BJ (cell line): Measurements from ENCODE around the gene RBMS3. TPM values are rescaled to one million over a fixed set of nuclear protein-coding genes. Genes with fewer than 3 reads are reported as not detected.
"Not testable (repeated sequence)": the region's sequence is repeated elsewhere in the genome, so short reads cannot be mapped to it uniquely, and the experiment has no call there.

Experiments used
- CTCF ChIA-PET: fragments of 350-600 bp; formaldehyde crosslinking; extraction: SDS; loops from one replicate; lab custom pipeline; 2021; ENCODE audit warnings: antibody characterized with exemption, inconsistent platforms; lab: Yijun Ruan, JAX
- POLR2A ChIA-PET: fragments of 300-600 bp; sonication (Branson Sonifier 250); formaldehyde crosslinking; extraction: SDS; loops from one replicate; lab custom pipeline; 2021; ENCODE audit warnings: antibody characterized with exemption; lab: Charles Lee
- DNase-seq: peaks from one replicate; pipeline ENCODE4 v3.0.0-alpha.2; 2011; ENCODE audit warnings: low read depth
- H3K27me3 ChIP-seq: 2 replicates; pipeline ENCODE4 v1.6.0; 2011; ENCODE audit warnings: low read length; ENCODE audit not compliant: control insufficient read depth, insufficient read depth
- H3K36me3 ChIP-seq: 2 replicates; pipeline ENCODE4 v1.5.1; 2011; ENCODE audit warnings: low read length; ENCODE audit not compliant: control insufficient read depth, insufficient read depth
- H3K4me3 ChIP-seq: 2 replicates; pipeline ENCODE4 v1.5.1; 2011; ENCODE audit warnings: low read depth, mild to moderate bottlenecking, control low read depth, low read length
- CTCF ChIP-seq: IDR thresholded peaks from 2 replicates; pipeline ENCODE4 v1.5.1; 2011; ENCODE audit warnings: low read depth, mild to moderate bottlenecking, control low read depth, inconsistent platforms, low read length, moderate library complexity; ENCODE audit not compliant: insufficient read depth
- polyA plus RNA-seq: library from polyadenylated mRNA; depleted of rRNA; stranded (reverse); fragments of >200 nt; gene quantifications from 2 replicates; pipeline ENCODE4 v1.2.3, GENCODE V29; 2011

RBMS3 gene
- polyA plus RNA-seq, 1 experiment: 14.5 TPM

- CTCF ChIA-PET: no interaction called here
- TF ChIP-seq CTCF: no peak
- Histone ChIP-seq H3K36me3 (no peaks in the 10 kb centered on the region), H3K4me3 (no peak overlapping the region), H3K27me3 (no peaks in the 10 kb centered on the region)
- POLR2A ChIA-PET: no interaction called here
- DNase-seq: no peak
Observed at GRCh38 chr3:29789686-29790085, 508.8 kb downstream of the RBMS3 start.

- no peak for TF ChIP-seq CTCF
- Histone ChIP-seq H3K36me3 (no peaks in the 10 kb centered on the region), H3K27me3 (no peaks in the 10 kb centered on the region), H3K4me3 (no peak overlapping the region)
- no peak for DNase-seq
- ChIA-PET CTCF (no interaction called here), POLR2A (no interaction called here)
Observed at GRCh38 chr3:29796808-29797207, 515.9 kb downstream of the RBMS3 start.

- TF ChIP-seq CTCF: no peak
- Histone ChIP-seq H3K27me3 (no peaks in the 10 kb centered on the region), H3K4me3 (no peak overlapping the region), H3K36me3 (no peaks in the 10 kb centered on the region)
- no peak for DNase-seq
- ChIA-PET POLR2A (no interaction called here), CTCF (interaction anchor here (0.6 kb wide), 1 partner anchor 40 kb away, joined by 3 read pairs; no protein-coding TSS in a partner anchor)
Observed at GRCh38 chr3:29802057-29802456, 521.2 kb downstream of the RBMS3 start.

GRCh38 chr3:29804044-29804443 is 523.2 kb downstream of the RBMS3 start:
- ChIA-PET POLR2A (no interaction called here), CTCF (no interaction called here)
- H3K4me3 ChIP-seq: no peak overlapping the region
- no peaks in the 10 kb centered on the region for H3K27me3 ChIP-seq
- no peak for TF ChIP-seq CTCF
- DNase-seq: no peak
- H3K36me3 ChIP-seq: no peaks in the 10 kb centered on the region

GRCh38 chr3:29805757-29806156 is 524.9 kb downstream of the RBMS3 start:
- Histone ChIP-seq H3K36me3 (no peaks in the 10 kb centered on the region), H3K27me3 (no peaks in the 10 kb centered on the region), H3K4me3 (no peak overlapping the region)
- no peak for DNase-seq
- ChIA-PET CTCF (interaction anchor here (1.1 kb wide), 1 partner anchor 22 kb away, joined by 3 read pairs; no protein-coding TSS in a partner anchor), POLR2A (no interaction called here)
- TF ChIP-seq CTCF: no peak

GRCh38 chr3:29808324-29808723 is 527.5 kb downstream of the RBMS3 start:
- H3K4me3 ChIP-seq, H3K36me3 ChIP-seq, POLR2A ChIA-PET, H3K27me3 ChIP-seq, DNase-seq: not testable (repeated sequence)
- CTCF ChIA-PET: interaction anchor here (0.7 kb wide), 1 partner anchor 9 kb away, joined by 3 read pairs; no protein-coding TSS in a partner anchor
